HepG2 (cell line): ENCODE data around the gene HLA-C. TPM values are rescaled to one million over a fixed set of nuclear protein-coding genes. Genes with fewer than 3 reads are reported as not detected.

Source experiments
- ATAC-seq: fragments of 200-7000 bp; cut with Tn5 transposase; 3 replicates; pipeline ENCODE4 v1.9.1; 2020; ENCODE audit warnings: mild to moderate bottlenecking, moderate library complexity
- BruUV-seq: library from RNA; stranded (reverse); fragments of 400-500 nt; replicated peaks from 2 replicates; lab custom pipeline; 2021; lab: Mats Ljungman, UMichigan
- CTCF ChIA-PET: fragments of 300-600 bp; formaldehyde crosslinking; extraction: SDS; loops from one replicate; lab custom pipeline; 2021; ENCODE audit warnings: low total read pairs, inconsistent platforms, low intra/inter-chr PET ratio; lab: Yijun Ruan, JAX
- POLR2A ChIA-PET: fragments of 350-600 bp; sonication (Branson Sonifier 250); formaldehyde crosslinking; loops from one replicate; lab custom pipeline; 2020; ENCODE audit warnings: antibody characterized with exemption, inconsistent platforms; lab: Yijun Ruan, JAX
- DNase-seq: peaks from one replicate; pipeline ENCODE4 v3.0.0-alpha.2; 2015; ENCODE audit warnings: low spot score
- FAIRE-seq: peaks from 3 replicates; lab custom pipeline; 2011; peaks lifted over from hg19 to GRCh38; lab: Jason Lieb, UNC
- H2AFZ ChIP-seq: one replicate; pipeline ENCODE4 v1.6.1; 2011; ENCODE audit warnings: low read length, inconsistent platforms
- H3K27ac ChIP-seq: fragments of 300-600 bp; 3 replicates; pipeline ENCODE4 v1.8.0; 2011; ENCODE audit warnings: mixed run types, mild to moderate bottlenecking, mixed read lengths, low read length, inconsistent platforms; ENCODE audit not compliant: insufficient read depth; ENCODE audit errors: extremely low read length
- H3K27me3 ChIP-seq, 2 experiments: fragments of 200-600 bp in 1 of 2; 2 replicates in 1 of 2; 3 replicates in 1 of 2; pipeline versions ENCODE4 v1.6.0 to v1.8.0; 2011; ENCODE audit warnings: low read length in 2 of 2, mild to moderate bottlenecking in 2 of 2, moderate library complexity in 2 of 2, inconsistent platforms in 1 of 2; ENCODE audit not compliant: insufficient read depth in 2 of 2, control insufficient read depth in 1 of 2
- H3K36me3 ChIP-seq, 2 experiments: fragments of 200-600 bp in 1 of 2; replicated peaks in 1 of 2; 2 replicates in 1 of 2; 3 replicates in 1 of 2; pipeline versions ENCODE4 v1.5.1 to v1.8.0; 2011; ENCODE audit warnings: low read length in 2 of 2, inconsistent platforms in 1 of 2; ENCODE audit not compliant: insufficient read depth in 2 of 2, control insufficient read depth in 1 of 2
- H3K4me1 ChIP-seq: 2 replicates; pipeline ENCODE4 v1.5.1; 2012; ENCODE audit warnings: low read length, inconsistent platforms; ENCODE audit not compliant: insufficient read depth
- H3K4me2 ChIP-seq: 2 replicates; pipeline ENCODE4 v1.6.0; 2011; ENCODE audit warnings: low read depth, low read length, inconsistent platforms
- H3K4me3 ChIP-seq, 3 experiments: fragments of 200-600 bp in 1 of 3; sonication (generic), shearing (Covaris generic) in 1 of 3; replicated peaks in 1 of 3; 2 replicates each; pipeline ENCODE4 v1.5.1; 2011 to 2016; ENCODE audit warnings: low read length in 3 of 3, inconsistent platforms in 2 of 3, low read depth in 2 of 3, mild to moderate bottlenecking in 2 of 3, control low read depth in 1 of 3, mixed read lengths in 1 of 3; ENCODE audit not compliant: insufficient read depth in 1 of 3
- H3K79me2 ChIP-seq: one replicate; pipeline ENCODE4 v1.6.1; 2011; ENCODE audit warnings: low read length, inconsistent platforms; ENCODE audit not compliant: insufficient read depth
- H3K9ac ChIP-seq: 2 replicates; pipeline ENCODE4 v1.6.0; 2011; ENCODE audit warnings: mild to moderate bottlenecking, low read depth, low read length, inconsistent platforms; ENCODE audit not compliant: insufficient read depth
- H3K9me3 ChIP-seq: 2 replicates; pipeline ENCODE4 v1.5.1; 2012; ENCODE audit warnings: mild to moderate bottlenecking, low read length
- H4K20me1 ChIP-seq: 2 replicates; pipeline ENCODE4 v1.6.0; 2011; ENCODE audit warnings: inconsistent platforms, mild to moderate bottlenecking, low read length, moderate library complexity; ENCODE audit not compliant: insufficient read depth
- ATAD3A ChIP-seq: sonication (generic); formaldehyde crosslinking; IDR thresholded peaks from 2 replicates; pipeline ENCODE4 v1.4.0; 2020; ENCODE audit warnings: missing genetic modification reagents
- DPF2 ChIP-seq: sonication (generic); formaldehyde crosslinking; IDR thresholded peaks from 2 replicates; pipeline ENCODE4 v1.4.0; 2020; ENCODE audit warnings: mild to moderate bottlenecking, low read depth, missing genetic modification reagents, borderline replicate concordance
- DR1 ChIP-seq: sonication (generic); formaldehyde crosslinking; IDR thresholded peaks from 2 replicates; pipeline ENCODE4 v1.8.0; 2021; ENCODE audit warnings: mild to moderate bottlenecking, missing genetic modification reagents, inconsistent platforms
- HDAC1 ChIP-seq: sonication (generic); formaldehyde crosslinking; IDR thresholded peaks from 2 replicates; pipeline ENCODE4 v1.5.1; 2020; ENCODE audit warnings: mild to moderate bottlenecking, missing genetic modification reagents
- MTA1 ChIP-seq: sonication (generic); formaldehyde crosslinking; IDR thresholded peaks from 2 replicates; pipeline ENCODE4 v1.4.0; 2020; ENCODE audit warnings: missing genetic modification reagents, mild to moderate bottlenecking, borderline replicate concordance
- NFATC3 ChIP-seq: sonication (generic); formaldehyde crosslinking; IDR thresholded peaks from 2 replicates; pipeline ENCODE4 v1.5.1; 2020; ENCODE audit warnings: mild to moderate bottlenecking, missing genetic modification reagents
- PLSCR1 ChIP-seq: sonication (generic); formaldehyde crosslinking; IDR thresholded peaks from 2 replicates; pipeline ENCODE4 v1.5.0; 2020; ENCODE audit warnings: missing genetic modification reagents, mild to moderate bottlenecking, borderline replicate concordance
- ZNF431 ChIP-seq: sonication (generic); formaldehyde crosslinking; IDR thresholded peaks from 2 replicates; pipeline ENCODE4 v1.9.0; 2022; ENCODE audit warnings: missing genetic modification reagents, low read depth, mild to moderate bottlenecking, borderline replicate concordance
- ZNF552 ChIP-seq: sonication (generic); formaldehyde crosslinking; IDR thresholded peaks from 2 replicates; pipeline ENCODE4 v1.9.0; 2022; ENCODE audit warnings: missing genetic modification reagents, mild to moderate bottlenecking, borderline replicate concordance
- ZNF605 ChIP-seq: sonication (generic); formaldehyde crosslinking; IDR thresholded peaks from 2 replicates; pipeline ENCODE4 v1.8.0; 2022; ENCODE audit warnings: mild to moderate bottlenecking, missing genetic modification reagents
- ZNF703 ChIP-seq: sonication (generic); formaldehyde crosslinking; IDR thresholded peaks from 2 replicates; pipeline ENCODE4 v1.5.1; 2020; ENCODE audit warnings: missing genetic modification reagents, mild to moderate bottlenecking, moderate library complexity, borderline replicate concordance
- ZNF839 ChIP-seq: sonication (generic); formaldehyde crosslinking; IDR thresholded peaks from 2 replicates; pipeline ENCODE4 v1.4.0; 2020; ENCODE audit warnings: missing genetic modification reagents, mild to moderate bottlenecking, borderline replicate concordance
- WGBS: methylation state at CpG from one replicate; pipeline ENCODE4 v1.1.6; 2017; ENCODE audit warnings: low lambda C conversion rate; 5-methylcytosine and 5-hydroxymethylcytosine counted together
- in situ Hi-C: cut with HindIII; loops from 2 replicates; pipeline ENCODE4 v1.10.0; 2017; ENCODE audit warnings: low pct_unique_long_range_greater_than_20kb; ENCODE audit not compliant: extremely low pct_ligation_motif_present
- intact Hi-C: fragments of 100-400 bp; cut with micrococcal nuclease; formaldehyde crosslinking; loops from one replicate; pipeline ENCODE4 v1.10.0; 2022; ENCODE audit not compliant: unreplicated experiment
- polyA plus RNA-seq, 8 experiments: library from polyadenylated mRNA; depleted of rRNA in 3 of 8; stranded (reverse) in 7 of 8; unstranded in 1 of 8; fragments of >200 nt; fragmentation: Illumina TruSeq in 4 of 8; extraction: Trizol in 4 of 8; gene quantifications; 2 replicates each; pipeline versions ENCODE4 v1.2.1 to v1.2.3, GENCODE V29; 2011 to 2016; ENCODE audit warnings: low read depth in 4 of 8, missing spikeins in 1 of 8, mixed read lengths in 1 of 8; ENCODE audit not compliant: insufficient read depth in 1 of 8
- total RNA-seq, 5 experiments: library from RNA; depleted of rRNA; stranded (reverse); fragments of >200 nt; fragmentation: Illumina TruSeq; extraction: Trizol; gene quantifications; 2 replicates each; pipeline ENCODE4 v1.2.3, GENCODE V29; 2016; ENCODE audit warnings: low read depth in 1 of 5
- TF ChIP-seq, protein P1 (sequence below): sonication (generic); formaldehyde crosslinking; IDR thresholded peaks from 2 replicates; pipeline ENCODE4; 2020; ENCODE audit warnings: missing genetic modification reagents, mild to moderate bottlenecking, borderline replicate concordance
- TF ChIP-seq, protein P2 (sequence below): fragments of 450-650 bp; IDR thresholded peaks from 2 replicates; pipeline ENCODE4 v1.6.1; 2016
- TF ChIP-seq, protein P3 (sequence below): sonication (generic); formaldehyde crosslinking; IDR thresholded peaks from 2 replicates; pipeline ENCODE4 v1.4.0; 2020; ENCODE audit warnings: mild to moderate bottlenecking, missing genetic modification reagents

Gene HLA-C
- total and polyA plus RNA-seq, 2 of the 13 experiments (the other 11 are each of a cell fraction or from before 2014, with no cell fraction given), result 77.1 to 155 TPM

DNA sequence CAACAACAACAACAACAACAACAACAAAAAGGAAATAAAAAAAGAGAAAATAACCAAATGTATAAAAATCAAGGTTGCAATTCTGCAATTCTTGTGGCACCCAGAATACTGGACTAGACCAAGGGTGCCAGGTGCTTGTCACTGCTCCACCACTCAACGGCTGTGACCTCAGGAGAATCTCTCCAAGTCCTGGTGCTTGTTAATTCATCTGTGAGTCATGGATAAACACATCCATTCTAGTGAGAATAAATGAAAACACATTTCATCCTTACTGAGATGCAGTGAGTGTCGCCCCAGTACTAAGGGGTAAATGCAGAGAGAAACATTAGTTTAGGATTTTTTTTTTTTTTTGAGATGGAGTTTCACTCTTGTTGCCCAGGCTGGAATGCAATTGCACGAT lies 32.0 kb downstream of the HLA-C start:
- DNase-seq, result no peak
- Histone ChIP-seq H3K4me1 (no peaks in the 10 kb centered on the region), H3K4me2 (no peak overlapping the region), H3K36me3 (no peaks in the 10 kb centered on the region), H3K9me3 (no peaks in the 10 kb centered on the region), H2AFZ (no peak overlapping the region), H3K27ac (no peak overlapping the region), H4K20me1 (no peaks in the 10 kb centered on the region), H3K27me3 (peaks cover 0 to 29% of the 10 kb centered on the region in 2 experiments; a peak in 2 of 5 replicates), H3K9ac (no peak overlapping the region), H3K79me2 (no peaks in the 10 kb centered on the region), H3K4me3 (no peak overlapping the region)
- in situ Hi-C loops, result loop anchor here (5.0 kb wide), 1 partner anchor 77 kb away; no protein-coding TSS in a partner anchor
- intact Hi-C loops, result no loop called here
- CTCF ChIA-PET, result no interaction called here
- TF ChIP-seq, protein P1, sequence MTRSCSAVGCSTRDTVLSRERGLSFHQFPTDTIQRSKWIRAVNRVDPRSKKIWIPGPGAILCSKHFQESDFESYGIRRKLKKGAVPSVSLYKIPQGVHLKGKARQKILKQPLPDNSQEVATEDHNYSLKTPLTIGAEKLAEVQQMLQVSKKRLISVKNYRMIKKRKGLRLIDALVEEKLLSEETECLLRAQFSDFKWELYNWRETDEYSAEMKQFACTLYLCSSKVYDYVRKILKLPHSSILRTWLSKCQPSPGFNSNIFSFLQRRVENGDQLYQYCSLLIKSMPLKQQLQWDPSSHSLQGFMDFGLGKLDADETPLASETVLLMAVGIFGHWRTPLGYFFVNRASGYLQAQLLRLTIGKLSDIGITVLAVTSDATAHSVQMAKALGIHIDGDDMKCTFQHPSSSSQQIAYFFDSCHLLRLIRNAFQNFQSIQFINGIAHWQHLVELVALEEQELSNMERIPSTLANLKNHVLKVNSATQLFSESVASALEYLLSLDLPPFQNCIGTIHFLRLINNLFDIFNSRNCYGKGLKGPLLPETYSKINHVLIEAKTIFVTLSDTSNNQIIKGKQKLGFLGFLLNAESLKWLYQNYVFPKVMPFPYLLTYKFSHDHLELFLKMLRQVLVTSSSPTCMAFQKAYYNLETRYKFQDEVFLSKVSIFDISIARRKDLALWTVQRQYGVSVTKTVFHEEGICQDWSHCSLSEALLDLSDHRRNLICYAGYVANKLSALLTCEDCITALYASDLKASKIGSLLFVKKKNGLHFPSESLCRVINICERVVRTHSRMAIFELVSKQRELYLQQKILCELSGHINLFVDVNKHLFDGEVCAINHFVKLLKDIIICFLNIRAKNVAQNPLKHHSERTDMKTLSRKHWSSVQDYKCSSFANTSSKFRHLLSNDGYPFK (CRISPR knock-in tag), result no peak
- TF ChIP-seq ZNF839, result no peak
- no peak for TF ChIP-seq HDAC1
- TF ChIP-seq, protein P2, sequence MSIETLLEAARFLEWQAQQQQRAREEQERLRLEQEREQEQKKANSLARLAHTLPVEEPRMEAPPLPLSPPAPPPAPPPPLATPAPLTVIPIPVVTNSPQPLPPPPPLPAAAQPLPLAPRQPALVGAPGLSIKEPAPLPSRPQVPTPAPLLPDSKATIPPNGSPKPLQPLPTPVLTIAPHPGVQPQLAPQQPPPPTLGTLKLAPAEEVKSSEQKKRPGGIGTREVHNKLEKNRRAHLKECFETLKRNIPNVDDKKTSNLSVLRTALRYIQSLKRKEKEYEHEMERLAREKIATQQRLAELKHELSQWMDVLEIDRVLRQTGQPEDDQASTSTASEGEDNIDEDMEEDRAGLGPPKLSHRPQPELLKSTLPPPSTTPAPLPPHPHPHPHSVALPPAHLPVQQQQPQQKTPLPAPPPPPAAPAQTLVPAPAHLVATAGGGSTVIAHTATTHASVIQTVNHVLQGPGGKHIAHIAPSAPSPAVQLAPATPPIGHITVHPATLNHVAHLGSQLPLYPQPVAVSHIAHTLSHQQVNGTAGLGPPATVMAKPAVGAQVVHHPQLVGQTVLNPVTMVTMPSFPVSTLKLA, result no peak
- no peak for TF ChIP-seq PLSCR1 (CRISPR knock-in tag)
- no peak for TF ChIP-seq NFATC3 (CRISPR knock-in tag)
- no peak for TF ChIP-seq ZNF552 (CRISPR knock-in tag)
- no peak for TF ChIP-seq DR1
- TF ChIP-seq, protein P3, sequence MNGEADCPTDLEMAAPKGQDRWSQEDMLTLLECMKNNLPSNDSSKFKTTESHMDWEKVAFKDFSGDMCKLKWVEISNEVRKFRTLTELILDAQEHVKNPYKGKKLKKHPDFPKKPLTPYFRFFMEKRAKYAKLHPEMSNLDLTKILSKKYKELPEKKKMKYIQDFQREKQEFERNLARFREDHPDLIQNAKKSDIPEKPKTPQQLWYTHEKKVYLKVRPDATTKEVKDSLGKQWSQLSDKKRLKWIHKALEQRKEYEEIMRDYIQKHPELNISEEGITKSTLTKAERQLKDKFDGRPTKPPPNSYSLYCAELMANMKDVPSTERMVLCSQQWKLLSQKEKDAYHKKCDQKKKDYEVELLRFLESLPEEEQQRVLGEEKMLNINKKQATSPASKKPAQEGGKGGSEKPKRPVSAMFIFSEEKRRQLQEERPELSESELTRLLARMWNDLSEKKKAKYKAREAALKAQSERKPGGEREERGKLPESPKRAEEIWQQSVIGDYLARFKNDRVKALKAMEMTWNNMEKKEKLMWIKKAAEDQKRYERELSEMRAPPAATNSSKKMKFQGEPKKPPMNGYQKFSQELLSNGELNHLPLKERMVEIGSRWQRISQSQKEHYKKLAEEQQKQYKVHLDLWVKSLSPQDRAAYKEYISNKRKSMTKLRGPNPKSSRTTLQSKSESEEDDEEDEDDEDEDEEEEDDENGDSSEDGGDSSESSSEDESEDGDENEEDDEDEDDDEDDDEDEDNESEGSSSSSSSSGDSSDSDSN (CRISPR knock-in tag), result no peak
- no peak for TF ChIP-seq DPF2 (CRISPR knock-in tag)
- no peak for TF ChIP-seq ZNF703 (CRISPR knock-in tag)
- TF ChIP-seq ATAD3A (CRISPR knock-in tag), result no peak
- no peak for TF ChIP-seq ZNF605
- no peak for TF ChIP-seq MTA1 (CRISPR knock-in tag)
- no peak for TF ChIP-seq ZNF431 (CRISPR knock-in tag)
- BruUV-seq, result no TSS peak
- no peak for FAIRE-seq
- no peak for ATAC-seq
- POLR2A ChIA-PET, result no interaction called here
- WGBS, result 8% methylated on average over 3 of the region's 3 CpGs
